ENCODE measurements around the gene FDXR.

- TF ChIP-seq CTCF (IDR thresholded peaks at IDR 0.05) (no peak), EZH2 (IDR thresholded peaks at IDR 0.05; ENCODE audit: borderline replicate concordance, insufficient read depth, low read depth, low read length, poor library complexity, severe bottlenecking) (no peak)
Observed at GRCh38 chr17:74903034-74903433, 30.2 kb upstream of the FDXR start.
